ENCODE data around the gene LEMD2.
A peak's percentile ranks its signal among the peaks of the same experiment; 100 is the strongest.

The LEMD2 gene

DNA sequence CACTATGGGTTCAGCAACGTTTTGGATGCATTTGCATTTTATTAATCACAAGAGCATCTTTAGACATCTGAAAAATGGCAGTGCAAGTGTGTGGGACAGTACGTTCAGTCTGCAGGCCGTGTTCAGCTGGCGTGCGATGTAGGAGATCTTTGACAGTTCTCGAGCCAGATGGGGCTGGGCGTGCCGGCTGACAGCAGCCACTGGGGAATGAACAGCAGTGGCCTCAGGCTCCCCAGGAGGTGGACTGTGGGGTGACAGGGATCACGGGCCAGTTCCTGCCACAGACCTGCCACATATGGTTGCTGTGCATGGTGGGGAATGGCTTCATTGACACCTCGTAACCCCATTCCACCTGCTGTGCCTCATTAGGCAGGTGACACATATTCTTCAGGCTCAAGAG, 31.3 kb upstream of the LEMD2 start:
- H3K9me2 ChIP-seq (replicated peaks; ENCODE audit: low read depth, low read length): no peaks in the 10 kb centered on the region
- no peaks in the 10 kb centered on the region for H3K27me3 ChIP-seq (ENCODE audit: insufficient read depth, low read length, poor library complexity, severe bottlenecking)
- no peaks in the 10 kb centered on the region for H3K36me3 ChIP-seq (ENCODE audit: insufficient read depth, low read length)
- no peaks in the 10 kb centered on the region for H3K9me3 ChIP-seq (ENCODE audit: insufficient read depth, low read depth, low read length)
- TF ChIP-seq, protein P1, sequence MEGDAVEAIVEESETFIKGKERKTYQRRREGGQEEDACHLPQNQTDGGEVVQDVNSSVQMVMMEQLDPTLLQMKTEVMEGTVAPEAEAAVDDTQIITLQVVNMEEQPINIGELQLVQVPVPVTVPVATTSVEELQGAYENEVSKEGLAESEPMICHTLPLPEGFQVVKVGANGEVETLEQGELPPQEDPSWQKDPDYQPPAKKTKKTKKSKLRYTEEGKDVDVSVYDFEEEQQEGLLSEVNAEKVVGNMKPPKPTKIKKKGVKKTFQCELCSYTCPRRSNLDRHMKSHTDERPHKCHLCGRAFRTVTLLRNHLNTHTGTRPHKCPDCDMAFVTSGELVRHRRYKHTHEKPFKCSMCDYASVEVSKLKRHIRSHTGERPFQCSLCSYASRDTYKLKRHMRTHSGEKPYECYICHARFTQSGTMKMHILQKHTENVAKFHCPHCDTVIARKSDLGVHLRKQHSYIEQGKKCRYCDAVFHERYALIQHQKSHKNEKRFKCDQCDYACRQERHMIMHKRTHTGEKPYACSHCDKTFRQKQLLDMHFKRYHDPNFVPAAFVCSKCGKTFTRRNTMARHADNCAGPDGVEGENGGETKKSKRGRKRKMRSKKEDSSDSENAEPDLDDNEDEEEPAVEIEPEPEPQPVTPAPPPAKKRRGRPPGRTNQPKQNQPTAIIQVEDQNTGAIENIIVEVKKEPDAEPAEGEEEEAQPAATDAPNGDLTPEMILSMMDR (conservative IDR thresholded peaks at IDR 0.05; ENCODE audit: low read length): no peak
- TF ChIP-seq EZH2phosphoT487 (IDR thresholded peaks at IDR 0.05; ENCODE audit: borderline replicate concordance): no peak
- no peaks in the 10 kb centered on the region for H3F3A ChIP-seq (ENCODE audit: low read depth)
- no peaks in the 10 kb centered on the region for H4K20me1 ChIP-seq (ENCODE audit: insufficient read depth, low read length, poor library complexity, severe bottlenecking)
- H2AFZ ChIP-seq (ENCODE audit: low read length): no peak overlapping the region
- peaks cover 18% of the 10 kb centered on the region for H3K4me1 ChIP-seq (ENCODE audit: insufficient read depth, low read length, poor library complexity, severe bottlenecking)
- no peaks in the 10 kb centered on the region for H3K79me2 ChIP-seq (ENCODE audit: insufficient read depth, low read length)
- no peak overlapping the region for H3K4me3 ChIP-seq (ENCODE audit: low read length, poor library complexity, severe bottlenecking)
- H3K4me2 ChIP-seq (ENCODE audit: low read depth, low read length, poor library complexity, severe bottlenecking): peak overlapping the region; percentile 68
- H3K9ac ChIP-seq (ENCODE audit: low read depth, low read length, poor library complexity, severe bottlenecking): no peak overlapping the region

DNA sequence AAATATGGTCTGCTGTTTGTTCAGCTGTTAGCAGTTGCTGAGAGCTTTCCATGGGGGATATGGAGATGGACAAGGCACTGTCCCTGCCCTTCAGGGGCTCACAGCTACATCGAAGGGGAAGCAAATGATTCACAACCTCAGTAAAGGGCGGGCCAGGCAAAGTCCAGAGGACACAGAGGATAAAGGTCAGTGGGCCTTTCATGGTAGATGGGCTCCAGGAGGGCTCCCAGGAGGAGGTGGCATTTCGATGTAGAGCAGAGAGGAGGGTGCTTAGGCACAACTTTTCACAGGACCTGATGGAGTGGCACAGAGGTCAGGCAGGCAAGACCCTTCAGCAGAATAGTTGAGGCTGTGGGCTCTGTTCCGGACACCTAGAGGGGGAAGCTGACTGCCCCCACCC, 30.1 kb upstream of the LEMD2 start:
- TF ChIP-seq EZH2phosphoT487 (IDR thresholded peaks at IDR 0.05; ENCODE audit: borderline replicate concordance): no peak
- TF ChIP-seq, protein P1 (conservative IDR thresholded peaks at IDR 0.05; ENCODE audit: low read length): no peak
- H4K20me1 ChIP-seq (ENCODE audit: insufficient read depth, low read length, poor library complexity, severe bottlenecking): no peaks in the 10 kb centered on the region
- no peak overlapping the region for H2AFZ ChIP-seq (ENCODE audit: low read length)
- H3K9me2 ChIP-seq (replicated peaks; ENCODE audit: low read depth, low read length): no peaks in the 10 kb centered on the region
- no peaks in the 10 kb centered on the region for H3K9me3 ChIP-seq (ENCODE audit: insufficient read depth, low read depth, low read length)
- H3K4me3 ChIP-seq (ENCODE audit: low read length, poor library complexity, severe bottlenecking): no peak overlapping the region
- H3K4me1 ChIP-seq (ENCODE audit: insufficient read depth, low read length, poor library complexity, severe bottlenecking): peaks cover 18% of the 10 kb centered on the region
- H3K4me2 ChIP-seq (ENCODE audit: low read depth, low read length, poor library complexity, severe bottlenecking): no peak overlapping the region
- H3K79me2 ChIP-seq (ENCODE audit: insufficient read depth, low read length): no peaks in the 10 kb centered on the region
- no peaks in the 10 kb centered on the region for H3F3A ChIP-seq (ENCODE audit: low read depth)
- H3K36me3 ChIP-seq (ENCODE audit: insufficient read depth, low read length): no peaks in the 10 kb centered on the region
- no peaks in the 10 kb centered on the region for H3K27me3 ChIP-seq (ENCODE audit: insufficient read depth, low read length, poor library complexity, severe bottlenecking)
- H3K9ac ChIP-seq (ENCODE audit: low read depth, low read length, poor library complexity, severe bottlenecking): no peak overlapping the region

DNA sequence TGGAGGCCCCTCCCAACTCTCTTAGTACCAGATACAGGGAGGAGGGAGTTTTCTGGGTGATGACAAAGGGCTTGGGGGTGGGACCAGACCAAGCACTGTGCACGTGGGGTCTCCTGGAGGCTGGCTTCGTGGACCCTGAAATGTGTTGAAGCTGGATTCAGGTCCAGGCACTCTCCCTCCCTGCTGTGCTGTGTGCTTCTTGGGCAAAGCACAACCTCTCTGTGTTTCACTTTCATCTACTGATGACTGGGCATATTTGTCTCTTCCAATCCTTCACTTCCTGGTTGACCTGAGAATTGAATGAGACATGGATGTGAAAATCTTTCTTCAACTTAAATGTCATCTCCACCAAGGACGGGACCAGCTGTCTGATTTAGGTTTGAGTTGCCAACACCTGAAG, 29.4 kb upstream of the LEMD2 start:
- no peaks in the 10 kb centered on the region for H3K27me3 ChIP-seq (ENCODE audit: insufficient read depth, low read length, poor library complexity, severe bottlenecking)
- no peaks in the 10 kb centered on the region for H3K9me3 ChIP-seq (ENCODE audit: insufficient read depth, low read depth, low read length)
- H3K79me2 ChIP-seq (ENCODE audit: insufficient read depth, low read length): no peaks in the 10 kb centered on the region
- no peaks in the 10 kb centered on the region for H3K9me2 ChIP-seq (replicated peaks; ENCODE audit: low read depth, low read length)
- peaks cover 18% of the 10 kb centered on the region for H3K4me1 ChIP-seq (ENCODE audit: insufficient read depth, low read length, poor library complexity, severe bottlenecking)
- H3K36me3 ChIP-seq (ENCODE audit: insufficient read depth, low read length): no peaks in the 10 kb centered on the region
- no peak overlapping the region for H2AFZ ChIP-seq (ENCODE audit: low read length)
- TF ChIP-seq EZH2phosphoT487 (IDR thresholded peaks at IDR 0.05; ENCODE audit: borderline replicate concordance): no peak
- TF ChIP-seq, protein P1 (conservative IDR thresholded peaks at IDR 0.05; ENCODE audit: low read length): no peak
- H3K4me2 ChIP-seq (ENCODE audit: low read depth, low read length, poor library complexity, severe bottlenecking): no peak overlapping the region
- H3K9ac ChIP-seq (ENCODE audit: low read depth, low read length, poor library complexity, severe bottlenecking): no peak overlapping the region
- no peaks in the 10 kb centered on the region for H3F3A ChIP-seq (ENCODE audit: low read depth)
- no peak overlapping the region for H3K4me3 ChIP-seq (ENCODE audit: low read length, poor library complexity, severe bottlenecking)
- H4K20me1 ChIP-seq (ENCODE audit: insufficient read depth, low read length, poor library complexity, severe bottlenecking): no peaks in the 10 kb centered on the region
